HG03175 (cell line): Measurements from ENCODE around the gene ITFG2.

ENCODE experiments used
- ATAC-seq: cut with Tn5 transposase; IDR thresholded peaks from one replicate; pipeline ENCODE4 v1.9.1; 2021; ENCODE audit warnings: mild to moderate bottlenecking, moderate library complexity; ENCODE audit not compliant: unreplicated experiment

The ITFG2 gene

GRCh38 chr12:2826721-2827515 is 14.4 kb downstream of the ITFG2 start:
- no peak for ATAC-seq

GRCh38 chr12:2829275-2829674 is 16.8 kb downstream of the ITFG2 start:
- no peak for ATAC-seq

GRCh38 chr12:2832550-2833127 is 20.2 kb downstream of the ITFG2 start:
- no peak for ATAC-seq

GRCh38 chr12:2833327-2833726 is 20.9 kb downstream of the ITFG2 start:
- ATAC-seq, result no peak

GRCh38 chr12:2833810-2834209 is 21.3 kb downstream of the ITFG2 start:
- ATAC-seq, result no peak

GRCh38 chr12:2834581-2835491 is 22.4 kb downstream of the ITFG2 start, which contains the start of gene NRIP2:
Gene NRIP2 (minus strand): TSS chr12:2835035. CDS start chr12:2834983, 52 bp downstream.
- no peak for ATAC-seq

- no peak for ATAC-seq
Measured at GRCh38 chr12:2835691-2836403, 23.4 kb downstream of the ITFG2 start.

- no peak for ATAC-seq
Measured at GRCh38 chr12:2836574-2836973, 24.1 kb downstream of the ITFG2 start.

GRCh38 chr12:2841056-2841650 is 28.7 kb downstream of the ITFG2 start:
- ATAC-seq, result no peak

- ATAC-seq, result no peak
Measured at GRCh38 chr12:2842948-2843347, 30.5 kb downstream of the ITFG2 start.

- ATAC-seq, result no peak
Measured at GRCh38 chr12:2844786-2845185, 32.3 kb downstream of the ITFG2 start.

- no peak for ATAC-seq
Measured at GRCh38 chr12:2845280-2845679, 32.8 kb downstream of the ITFG2 start.

- ATAC-seq, result no peak
Measured at GRCh38 chr12:2851931-2852330, 39.5 kb downstream of the ITFG2 start.

GRCh38 chr12:2853626-2854025 is 41.2 kb downstream of the ITFG2 start:
- no peak for ATAC-seq

- ATAC-seq, result no peak
Measured at GRCh38 chr12:2854669-2855453, 42.4 kb downstream of the ITFG2 start.

- ATAC-seq, result no peak
Measured at GRCh38 chr12:2855546-2855945, 43.1 kb downstream of the ITFG2 start.

GRCh38 chr12:2856051-2856450 is 43.6 kb downstream of the ITFG2 start:
- no peak for ATAC-seq

- no peak for ATAC-seq
Measured at GRCh38 chr12:2857021-2857431, 44.6 kb downstream of the ITFG2 start, which contains the start of gene TEX52. Gene TEX52 (minus strand): TSS chr12:2857039. CDS start chr12:2857026, 13 bp downstream.

GRCh38 chr12:2857576-2857975 is 45.1 kb downstream of the ITFG2 start:
- ATAC-seq, result no peak

GRCh38 chr12:2858334-2858733 is 45.9 kb downstream of the ITFG2 start:
- no peak for ATAC-seq
